Mesenchymal stem cell (in vitro differentiated cells and primary cell): ENCODE data around the gene CNTNAP2.

Experiments
- DNase-seq: peaks from one replicate; pipeline ENCODE4 v3.0.0-alpha.2; 2013
- H2AFZ ChIP-seq: one replicate; pipeline ENCODE4 v1.6.1; 2013; ENCODE audit warnings: low read depth, mild to moderate bottlenecking, control low read depth, inconsistent platforms, low read length, moderate library complexity
- H2AK5ac ChIP-seq: 2 replicates; pipeline ENCODE4 v1.6.1; 2013; ENCODE audit warnings: low read length, moderate library complexity, mild to moderate bottlenecking, inconsistent platforms; ENCODE audit not compliant: severe bottlenecking
- H2BK120ac ChIP-seq: one replicate; pipeline ENCODE4 v1.6.1; 2013; ENCODE audit warnings: low read depth, mild to moderate bottlenecking, inconsistent platforms, low read length, moderate library complexity
- H2BK12ac ChIP-seq, 2 experiments: one replicate each; pipeline ENCODE4 v1.6.1; 2013; ENCODE audit warnings: inconsistent platforms in 2 of 2, low read length in 2 of 2, mild to moderate bottlenecking in 2 of 2, moderate library complexity in 2 of 2, control low read depth in 1 of 2
- H2BK15ac ChIP-seq: one replicate; pipeline ENCODE4 v1.6.1; 2013; ENCODE audit warnings: mild to moderate bottlenecking, low read depth, inconsistent platforms; ENCODE audit not compliant: poor library complexity, severe bottlenecking
- H2BK5ac ChIP-seq: 2 replicates; pipeline ENCODE4 v1.6.1; 2013; ENCODE audit warnings: low read depth, mild to moderate bottlenecking, low read length, control low read depth, inconsistent platforms; ENCODE audit not compliant: poor library complexity, severe bottlenecking
- H3K14ac ChIP-seq, 2 experiments: one replicate each; pipeline ENCODE4 v1.6.1; 2013; ENCODE audit warnings: inconsistent platforms in 2 of 2, low read length in 2 of 2, control low read depth in 1 of 2, mild to moderate bottlenecking in 1 of 2, moderate library complexity in 1 of 2
- H3K18ac ChIP-seq, 2 experiments: one replicate each; pipeline ENCODE4 v1.6.1; 2013; ENCODE audit warnings: inconsistent platforms in 2 of 2, low read length in 2 of 2, control low read depth in 1 of 2, low read depth in 1 of 2, mild to moderate bottlenecking in 1 of 2
- H3K23ac ChIP-seq, 2 experiments: one replicate each; pipeline ENCODE4 v1.6.1; 2013; ENCODE audit warnings: inconsistent platforms in 2 of 2, low read length in 2 of 2, mild to moderate bottlenecking in 2 of 2, moderate library complexity in 2 of 2, control low read depth in 1 of 2
- H3K27ac ChIP-seq: 2 replicates; pipeline ENCODE4 v1.5.1; 2013; ENCODE audit warnings: mild to moderate bottlenecking, moderate library complexity, low read length, control low read depth, inconsistent platforms; ENCODE audit not compliant: poor library complexity, severe bottlenecking
- H3K27me3 ChIP-seq, 2 experiments: 2 replicates each; pipeline versions ENCODE4 v1.6.1 to v1.7.0; 2013; ENCODE audit warnings: low read length in 2 of 2, mild to moderate bottlenecking in 2 of 2, moderate library complexity in 2 of 2, control low read depth in 1 of 2, inconsistent platforms in 1 of 2; ENCODE audit not compliant: control insufficient read depth in 1 of 2, insufficient read depth in 1 of 2
- H3K36me3 ChIP-seq, 2 experiments: 2 replicates each; pipeline versions ENCODE4 v1.6.1 to v1.7.0; 2013; ENCODE audit warnings: low read length in 2 of 2, control low read depth in 1 of 2, inconsistent platforms in 1 of 2, low read depth in 1 of 2, mild to moderate bottlenecking in 1 of 2; ENCODE audit not compliant: insufficient read depth in 2 of 2, control insufficient read depth in 1 of 2
- H3K4ac ChIP-seq, 2 experiments: one replicate each; pipeline ENCODE4 v1.6.1; 2013; ENCODE audit warnings: inconsistent platforms in 2 of 2, low read length in 2 of 2, mild to moderate bottlenecking in 2 of 2, moderate library complexity in 2 of 2, control low read depth in 1 of 2, low read depth in 1 of 2
- H3K4me1 ChIP-seq: 2 replicates; pipeline ENCODE4 v1.6.1; 2013; ENCODE audit warnings: low read depth, low read length, control low read depth; ENCODE audit not compliant: control insufficient read depth, insufficient read depth
- H3K4me2 ChIP-seq: 2 replicates; pipeline ENCODE4 v1.6.1; 2013; ENCODE audit warnings: low read length, mild to moderate bottlenecking, inconsistent platforms; ENCODE audit not compliant: poor library complexity, severe bottlenecking
- H3K4me3 ChIP-seq, 2 experiments: 2 replicates each; pipeline versions ENCODE4 v1.5.1 to v1.7.0; 2013; ENCODE audit warnings: low read length in 2 of 2, mild to moderate bottlenecking in 2 of 2, control low read depth in 1 of 2, low read depth in 1 of 2; ENCODE audit not compliant: insufficient read depth in 1 of 2
- H3K79me1 ChIP-seq: replicated peaks from 2 replicates; pipeline ENCODE4 v1.6.1; 2013; ENCODE audit warnings: mild to moderate bottlenecking, control low read depth, low read length, inconsistent platforms; ENCODE audit not compliant: poor library complexity, severe bottlenecking
- H3K9ac ChIP-seq: 2 replicates; pipeline ENCODE4 v1.7.0; 2013; ENCODE audit warnings: mild to moderate bottlenecking, low read length, moderate library complexity
- H3K9me3 ChIP-seq: 2 replicates; pipeline ENCODE4 v1.7.0; 2013; ENCODE audit warnings: mild to moderate bottlenecking, low read length; ENCODE audit not compliant: control insufficient read depth
- H4K8ac ChIP-seq: one replicate; pipeline ENCODE4 v1.6.1; 2013; ENCODE audit warnings: inconsistent platforms, mild to moderate bottlenecking, low read length, moderate library complexity
- H4K91ac ChIP-seq: one replicate; pipeline ENCODE4 v1.6.1; 2013; ENCODE audit warnings: mild to moderate bottlenecking, low read length, inconsistent platforms
- WGBS: methylation state at CpG from one replicate; pipeline ENCODE4 v1.1.7; 2013; ENCODE audit warnings: mixed read lengths; 5-methylcytosine and 5-hydroxymethylcytosine counted together

CNTNAP2 gene

DNA sequence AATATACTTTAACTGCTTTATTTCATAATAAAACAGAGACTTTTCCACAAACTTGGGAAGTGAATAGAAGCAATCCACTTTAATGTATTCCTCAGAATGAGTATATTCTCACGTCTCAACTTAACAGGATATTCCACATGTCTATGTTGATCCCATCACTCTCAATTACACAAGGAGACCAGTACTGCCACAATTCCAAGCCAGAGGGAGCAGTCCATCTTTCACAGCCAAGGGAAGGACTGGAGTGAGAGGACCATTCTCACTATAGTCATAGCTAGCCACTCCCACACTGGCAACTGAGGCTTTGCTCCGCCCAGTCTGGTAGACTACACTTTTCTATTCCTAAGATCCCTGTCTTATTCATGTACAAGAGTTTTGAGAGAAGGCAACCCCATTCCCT, 553.9 kb downstream of the CNTNAP2 start:
- H2BK5ac ChIP-seq = no peak overlapping the region
- no peaks in the 10 kb centered on the region for H3K4me1 ChIP-seq
- H2BK120ac ChIP-seq = no peak overlapping the region
- peaks cover 32% of the 10 kb centered on the region for H3K9me3 ChIP-seq
- H3K27ac ChIP-seq = no peak overlapping the region
- H4K91ac ChIP-seq = no peak overlapping the region
- no peak overlapping the region for H3K23ac ChIP-seq
- H3K4me3 ChIP-seq = no peak overlapping the region
- H2AFZ ChIP-seq = no peak overlapping the region
- no peak overlapping the region for H4K8ac ChIP-seq
- no peaks in the 10 kb centered on the region for H3K79me1 ChIP-seq
- H2AK5ac ChIP-seq = no peak overlapping the region
- H2BK15ac ChIP-seq = peak overlapping the region; percentile 12
- no peak overlapping the region for H3K4ac ChIP-seq
- no peak overlapping the region for H3K4me2 ChIP-seq
- DNase-seq = no peak
- no peak overlapping the region for H3K14ac ChIP-seq
- no peak overlapping the region for H3K9ac ChIP-seq
- WGBS = 92% methylated on average over 2 of the region's 2 CpGs
- H3K36me3 ChIP-seq = no peaks in the 10 kb centered on the region
- H3K18ac ChIP-seq = no peak overlapping the region
- H3K27me3 ChIP-seq = no peaks in the 10 kb centered on the region
- H2BK12ac ChIP-seq = no peak overlapping the region

DNA sequence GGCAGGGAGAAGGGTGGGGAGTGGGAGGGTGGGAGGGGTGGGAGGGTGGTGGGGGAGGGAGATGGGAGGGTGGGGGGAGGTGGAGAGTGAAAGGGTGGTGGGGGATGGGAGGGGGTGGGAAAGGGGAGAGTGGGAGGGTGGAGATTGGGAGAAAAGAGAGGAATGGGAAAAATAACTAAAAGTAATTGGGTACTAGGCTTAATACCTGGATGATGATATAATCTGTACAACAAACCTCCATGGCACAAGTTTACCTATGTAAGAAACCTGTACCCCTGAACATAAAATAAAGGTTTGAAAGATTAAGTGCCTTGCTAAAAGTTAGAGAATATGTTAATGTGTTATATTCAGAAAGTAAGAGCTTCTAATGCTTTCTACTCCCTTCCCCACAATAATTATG, 564.9 kb downstream of the CNTNAP2 start:
- Histone ChIP-seq H3K23ac (no peak overlapping the region), H3K9ac (no peak overlapping the region), H3K4me1 (peaks cover 3% of the 10 kb centered on the region), H3K9me3 (peaks cover 2% of the 10 kb centered on the region), H2BK15ac (no peak overlapping the region), H2BK12ac (no peak overlapping the region), H3K36me3 (no peaks in the 10 kb centered on the region), H2BK120ac (no peak overlapping the region), H3K27me3 (no peaks in the 10 kb centered on the region), H2BK5ac (no peak overlapping the region), H3K4me3 (no peak overlapping the region), H3K14ac (no peak overlapping the region), H3K27ac (no peak overlapping the region), H3K4me2 (no peak overlapping the region), H3K18ac (no peak overlapping the region), H3K4ac (no peak overlapping the region), H2AFZ (no peak overlapping the region), H4K91ac (no peak overlapping the region), H2AK5ac (no peak overlapping the region), H3K79me1 (no peaks in the 10 kb centered on the region), H4K8ac (no peak overlapping the region)
- no peak for DNase-seq

DNA sequence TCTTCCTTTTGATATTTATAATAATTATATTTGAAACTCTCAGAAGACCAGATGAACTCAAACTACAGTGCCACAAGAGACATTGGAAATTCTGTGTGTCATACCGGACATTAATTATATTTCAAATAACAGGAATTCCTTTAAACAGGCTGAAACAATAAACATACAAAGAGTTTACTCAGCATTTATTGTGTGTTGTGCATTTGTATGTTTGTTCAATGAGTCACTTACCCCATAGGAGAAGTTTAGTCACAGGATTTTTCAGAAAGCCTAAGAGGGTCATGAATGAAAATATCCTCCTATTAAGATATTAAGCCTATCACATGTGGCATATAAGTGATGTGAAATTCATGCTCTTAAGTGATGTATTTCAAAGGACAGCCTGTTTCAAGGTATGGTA, 566.8 kb downstream of the CNTNAP2 start:
- Histone ChIP-seq H3K23ac (no peak overlapping the region), H2BK15ac (no peak overlapping the region), H3K18ac (no peak overlapping the region), H2BK5ac (no peak overlapping the region), H3K4ac (no peak overlapping the region), H3K9ac (no peak overlapping the region), H3K4me3 (no peak overlapping the region), H3K9me3 (peaks cover 2% of the 10 kb centered on the region), H4K8ac (no peak overlapping the region), H3K4me2 (no peak overlapping the region), H2AFZ (no peak overlapping the region), H2BK120ac (no peak overlapping the region), H3K79me1 (no peaks in the 10 kb centered on the region), H3K27me3 (no peaks in the 10 kb centered on the region), H3K14ac (no peak overlapping the region), H3K36me3 (no peaks in the 10 kb centered on the region), H2AK5ac (no peak overlapping the region), H4K91ac (no peak overlapping the region), H2BK12ac (no peak overlapping the region), H3K27ac (no peak overlapping the region), H3K4me1 (peaks cover 3% of the 10 kb centered on the region)
- DNase-seq = peak; percentile 23
- no CpG with 5 or more reads among the region's 1 CpG for WGBS

DNA sequence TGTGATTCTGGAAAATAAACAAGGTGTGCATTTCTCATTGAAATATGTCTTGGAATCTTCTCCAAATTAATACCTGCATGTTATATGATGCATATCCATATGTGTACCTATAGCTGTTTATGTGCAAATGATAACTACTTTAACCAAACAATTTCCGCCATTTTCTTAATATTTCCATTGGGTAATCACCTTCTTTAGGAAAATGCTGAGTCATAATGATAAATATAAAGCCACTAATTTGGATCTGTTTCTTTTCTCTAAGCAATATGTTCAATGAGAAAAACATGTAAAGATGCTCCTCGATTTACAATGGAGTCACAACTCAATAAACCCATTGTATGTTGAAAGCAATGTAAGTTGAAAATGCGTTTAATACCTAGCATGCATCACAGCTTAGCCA, 574.4 kb downstream of the CNTNAP2 start:
- Histone ChIP-seq H3K4me2 (no peak overlapping the region), H3K9ac (no peak overlapping the region), H2BK12ac (no peak overlapping the region), H3K23ac (no peak overlapping the region), H2AK5ac (no peak overlapping the region), H2BK120ac (no peak overlapping the region), H3K14ac (no peak overlapping the region), H3K4ac (no peak overlapping the region), H2AFZ (no peak overlapping the region), H4K91ac (no peak overlapping the region), H3K18ac (no peak overlapping the region), H3K27ac (no peak overlapping the region), H3K79me1 (no peaks in the 10 kb centered on the region), H3K27me3 (no peaks in the 10 kb centered on the region), H2BK5ac (no peak overlapping the region), H3K4me3 (no peak overlapping the region), H3K9me3 (peaks cover 4% of the 10 kb centered on the region), H3K4me1 (no peaks in the 10 kb centered on the region), H3K36me3 (no peaks in the 10 kb centered on the region), H4K8ac (no peak overlapping the region), H2BK15ac (no peak overlapping the region)
- no CpG with 5 or more reads among the region's 3 CpGs for WGBS
- DNase-seq = no peak
